ENCODE data around the gene BCL2L2. TPM values are rescaled to one million over a fixed set of nuclear protein-coding genes. Genes with fewer than 3 reads are reported as not detected.
"Not testable (repeated sequence)": the region's sequence is repeated elsewhere in the genome, so short reads cannot be mapped to it uniquely, and the experiment has no call there.

BCL2L2 gene, protein sequence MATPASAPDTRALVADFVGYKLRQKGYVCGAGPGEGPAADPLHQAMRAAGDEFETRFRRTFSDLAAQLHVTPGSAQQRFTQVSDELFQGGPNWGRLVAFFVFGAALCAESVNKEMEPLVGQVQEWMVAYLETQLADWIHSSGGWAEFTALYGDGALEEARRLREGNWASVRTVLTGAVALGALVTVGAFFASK
- polyA plus RNA-seq: 100 to 1,000 TPM in 1 of 3 donors, 10 to 100 TPM in 2; 37.9 to 122 (median 58.9) TPM

- WGBS, 3 donors: 2 to 3% (median 2%) methylated on average over 19 to 24 of the region's 24 CpGs
- H3K27ac ChIP-seq (ENCODE audit: low read depth, low read length): peak within 1 kb of the TSS; percentile 7
These were observed at the start of gene BCL2L2 for GRCh38 chr14:23306412-23307145. Gene BCL2L2, plus strand, starts transcription at chr14:23306833. Its CDS starts 935 bp downstream, at chr14:23307768.

GRCh38 chr14:23258256-23258655 is 48.4 kb upstream of the BCL2L2 start:
- 90 to 97% (median 93%) methylated on average over 5 of the region's 5 CpGs for WGBS, 3 donors
- H3K27ac ChIP-seq (ENCODE audit: low read depth, low read length): no peak overlapping the region

DNA sequence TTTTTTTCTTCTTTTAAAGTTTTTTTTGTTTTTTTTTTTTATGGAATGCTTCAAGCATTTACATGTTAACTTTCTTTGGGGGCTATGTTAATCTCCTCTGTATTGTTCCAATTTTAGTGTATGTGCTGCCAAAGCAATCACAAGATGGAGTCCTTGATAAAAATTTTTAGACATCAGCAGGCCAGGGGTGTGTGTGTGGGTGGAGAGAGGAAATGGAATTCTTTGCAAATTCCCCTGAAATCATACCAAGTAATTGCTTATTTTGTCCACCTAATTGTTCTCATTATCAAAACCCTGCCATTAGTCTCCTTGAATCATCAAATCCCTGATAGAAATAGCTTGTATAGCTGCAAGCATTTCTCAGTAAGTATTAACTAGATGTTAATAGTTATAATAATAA is 47.2 kb upstream of the BCL2L2 start:
- H3K27ac ChIP-seq (ENCODE audit: low read depth, low read length): no peak overlapping the region

DNA sequence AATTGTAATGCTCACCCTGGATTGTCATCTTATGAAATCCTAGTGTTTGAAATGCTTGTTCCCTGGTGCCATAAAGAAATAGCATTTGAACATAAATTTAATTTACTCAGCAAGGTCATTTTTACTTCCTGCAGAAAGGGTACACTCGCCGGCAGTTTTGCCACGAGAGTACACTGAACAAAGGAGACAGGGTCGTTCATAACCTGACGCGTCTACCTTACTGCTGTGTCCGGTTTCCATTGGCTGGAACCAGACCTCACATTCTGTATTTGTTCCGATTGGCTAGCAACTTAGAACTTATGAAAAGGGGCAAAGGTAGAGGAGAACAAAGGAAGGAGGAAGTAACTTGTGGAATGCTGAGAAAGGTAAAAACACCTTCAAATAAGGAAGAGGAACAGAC is 45.8 kb upstream of the BCL2L2 start:
- WGBS, 3 donors: 74 to 79% (median 77%) methylated on average over 8 of the region's 8 CpGs
- H3K27ac ChIP-seq (ENCODE audit: low read depth, low read length): not testable (repeated sequence)

- no peak overlapping the region for H3K27ac ChIP-seq (ENCODE audit: low read depth, low read length)
- WGBS, 3 donors: 85 to 93% (median 89%) methylated on average over 7 of the region's 7 CpGs
These were observed 37.4 kb upstream of the BCL2L2 start for GRCh38 chr14:23269193-23269592.

- WGBS, 3 donors: 91 to 96% (median 94%) methylated on average over 2 of the region's 2 CpGs
- no peak overlapping the region for H3K27ac ChIP-seq (ENCODE audit: low read depth, low read length)
These were observed 31.2 kb upstream of the BCL2L2 start for GRCh38 chr14:23275412-23275811.

DNA sequence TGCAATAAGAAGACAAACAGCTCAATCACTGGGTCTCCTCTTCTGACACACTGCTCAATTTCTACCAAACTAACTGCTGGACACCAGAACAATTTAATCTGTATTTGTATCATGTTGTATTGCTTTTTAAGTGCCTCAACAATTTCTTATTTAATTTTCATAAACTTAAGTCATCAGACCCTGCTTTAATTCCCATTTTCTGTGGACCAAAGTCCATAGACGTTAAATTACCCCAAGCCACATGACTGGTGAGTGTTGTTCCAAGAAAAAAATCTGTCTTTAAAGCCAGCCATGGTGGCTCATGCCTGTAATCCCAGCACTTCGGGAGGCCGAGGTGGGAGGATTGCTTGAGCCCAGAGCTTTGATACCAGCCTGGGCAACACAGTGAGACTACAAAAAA is 29.4 kb upstream of the BCL2L2 start:
- WGBS, 3 donors: 80 to 87% (median 84%) methylated on average over 3 of the region's 3 CpGs
- no peak overlapping the region for H3K27ac ChIP-seq (ENCODE audit: low read depth, low read length)

- H3K27ac ChIP-seq (ENCODE audit: low read depth, low read length): not testable (repeated sequence)
- WGBS, 3 donors: 92 to 98% (median 96%) methylated on average over 6 of the region's 6 CpGs
These were observed 28.7 kb upstream of the BCL2L2 start for GRCh38 chr14:23277928-23278327.

DNA sequence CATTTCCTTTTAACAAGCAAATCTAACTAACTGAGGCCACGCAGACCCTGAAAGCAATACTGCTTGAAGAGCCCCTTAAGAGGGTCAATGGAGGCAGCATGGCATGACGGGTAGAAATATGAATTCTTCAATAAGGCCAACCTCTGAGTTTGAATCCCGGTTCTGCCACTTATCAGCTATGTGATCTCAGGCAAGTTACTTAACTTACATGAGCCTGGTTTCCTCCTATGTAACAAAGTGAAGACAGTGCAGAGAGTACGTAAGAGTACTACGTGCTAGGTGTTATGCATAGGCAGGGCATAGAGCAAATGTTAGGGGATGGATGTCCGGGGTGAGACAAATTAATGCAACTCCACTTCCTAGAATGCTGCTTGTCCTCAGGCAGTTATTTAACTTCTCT is 25.4 kb upstream of the BCL2L2 start:
- 91 to 95% (median 94%) methylated on average over 6 of the region's 6 CpGs for WGBS, 3 donors
- no peak overlapping the region for H3K27ac ChIP-seq (ENCODE audit: low read depth, low read length)

DNA sequence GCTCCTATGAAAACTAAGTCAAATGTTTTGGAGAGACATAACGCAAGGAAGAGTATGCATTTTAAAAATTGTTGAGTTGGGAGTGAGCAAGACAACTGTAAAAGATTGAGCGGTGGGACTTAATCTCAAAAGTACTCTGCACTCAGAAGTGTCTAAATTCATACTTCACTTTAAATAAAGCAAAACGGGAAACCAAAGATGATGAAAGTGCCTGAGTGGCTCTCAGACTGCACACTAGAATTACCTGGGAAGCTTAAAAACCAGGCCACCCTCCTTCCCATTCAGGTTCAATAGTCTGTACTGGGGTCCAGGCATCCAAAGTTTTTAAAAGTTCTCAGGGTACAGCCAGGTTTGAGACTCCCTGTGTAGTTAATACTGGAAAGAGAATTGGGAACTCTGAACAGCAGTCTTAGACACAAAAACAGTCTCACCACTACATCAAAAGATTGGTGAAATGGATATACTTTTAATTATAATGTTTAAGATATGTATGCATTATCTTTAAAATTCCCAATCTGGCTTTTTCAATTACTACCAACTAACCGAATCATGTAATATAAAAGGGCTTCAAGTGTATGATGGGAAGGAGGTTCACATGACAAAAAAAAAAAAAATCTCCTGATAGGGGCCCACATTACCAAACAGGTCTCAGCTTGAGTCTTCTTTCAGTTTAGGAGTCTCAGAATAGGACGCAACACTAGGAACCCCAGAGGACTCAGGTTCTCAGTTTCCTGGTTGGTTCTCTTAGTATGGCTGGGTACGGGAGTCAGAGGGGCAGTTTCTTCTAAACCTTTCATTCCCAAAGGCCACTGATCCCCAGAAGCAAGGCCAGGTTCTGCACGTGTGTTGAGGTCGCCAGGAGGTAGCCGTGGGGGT is 21.7 kb upstream of the BCL2L2 start:
- WGBS, 3 donors: 24 to 27% (median 26%) methylated on average over 9 of the region's 9 CpGs
- H3K27ac ChIP-seq (ENCODE audit: low read depth, low read length): no peak overlapping the region

DNA sequence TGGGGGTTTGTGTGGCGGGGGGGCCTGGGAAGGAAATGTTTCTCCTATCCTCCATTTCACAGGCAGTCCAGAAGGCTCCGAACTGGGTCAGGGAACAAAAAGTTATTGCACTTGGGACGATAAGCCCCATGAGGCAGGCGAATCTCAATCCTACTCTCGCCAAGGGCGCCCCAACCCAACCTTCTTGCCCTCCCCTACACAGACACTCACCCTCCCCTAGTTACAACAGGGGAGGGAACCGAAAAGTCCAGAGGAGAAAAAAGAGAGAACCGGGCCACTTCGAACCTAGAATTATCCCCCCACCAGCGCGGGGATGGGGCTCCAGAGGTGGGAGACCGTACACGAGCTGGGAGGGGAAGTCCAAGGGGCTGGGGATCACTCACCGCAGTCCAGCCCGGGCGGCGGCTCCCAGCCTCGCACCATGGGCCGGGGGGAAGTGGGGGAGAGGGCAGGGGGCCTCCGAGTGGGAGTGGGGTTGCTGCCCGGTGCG is 21.1 kb upstream of the BCL2L2 start:
- no peak overlapping the region for H3K27ac ChIP-seq (ENCODE audit: low read depth, low read length)
- 1% methylated on average over 21 to 22 of the region's 22 CpGs for WGBS, 3 donors

DNA sequence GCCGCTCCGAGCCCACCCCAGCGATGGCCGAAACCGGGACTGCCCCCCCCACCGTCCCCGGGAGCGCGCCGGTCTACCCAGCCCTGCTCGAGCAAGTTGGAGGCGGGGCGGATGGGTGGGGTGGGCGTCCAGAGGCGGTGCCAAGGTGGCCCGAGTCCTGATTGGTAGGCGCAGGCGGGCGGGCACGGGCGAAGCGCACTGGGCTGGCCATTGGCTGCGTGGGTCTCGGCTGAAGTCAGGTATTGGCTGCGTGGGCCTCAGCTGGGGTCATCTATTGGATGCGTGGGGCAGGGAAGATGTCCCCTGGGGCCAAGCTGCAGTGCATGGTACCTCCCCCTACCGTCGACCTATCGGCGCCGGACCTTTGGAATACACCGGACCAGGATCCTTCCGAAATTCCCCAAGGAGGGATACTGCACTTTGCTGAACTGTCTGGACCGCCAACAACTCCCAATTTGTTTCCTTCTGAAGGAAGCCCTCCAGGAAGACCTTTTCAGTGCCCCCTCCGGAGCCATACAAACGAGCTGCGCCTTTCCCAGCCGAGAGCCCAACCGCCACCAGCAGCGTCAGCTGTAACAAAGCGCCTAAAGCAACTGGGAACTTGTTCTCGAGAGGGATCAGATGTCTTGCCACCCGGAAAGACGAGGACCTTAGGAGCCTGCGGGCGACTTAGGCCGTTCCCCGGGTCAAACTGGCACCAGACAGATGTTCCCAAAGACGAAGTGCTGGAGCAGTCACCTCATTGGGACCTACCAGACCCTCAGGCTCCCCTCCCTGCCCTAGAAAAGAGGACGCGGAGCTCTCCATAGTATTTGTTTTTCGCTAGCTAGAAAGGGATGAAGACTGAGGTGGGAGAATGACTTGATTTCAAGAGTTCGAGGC is 20.4 kb upstream of the BCL2L2 start, which contains the start of gene HOMEZ:
Gene HOMEZ, minus strand, starts transcription at position 113 of the 882 bp plus-strand sequence. CDS start 180 bp downstream, outside the sequence.
- 0 to 1% (median 1%) methylated on average over 47 to 53 of the region's 53 CpGs for WGBS, 3 donors
- H3K27ac ChIP-seq (ENCODE audit: low read depth, low read length): no peak within 1 kb of the TSS

GRCh38 chr14:23286902-23287479 is 19.6 kb upstream of the BCL2L2 start:
- 44 to 58% (median 49%) methylated on average over 6 of the region's 6 CpGs for WGBS, 3 donors
- H3K27ac ChIP-seq (ENCODE audit: low read depth, low read length): no peak overlapping the region

GRCh38 chr14:23294734-23295561 is 11.7 kb upstream of the BCL2L2 start:
- WGBS, 3 donors: 26 to 31% (median 27%) methylated on average over 23 to 24 of the region's 24 CpGs
- no peak overlapping the region for H3K27ac ChIP-seq (ENCODE audit: low read depth, low read length)

DNA sequence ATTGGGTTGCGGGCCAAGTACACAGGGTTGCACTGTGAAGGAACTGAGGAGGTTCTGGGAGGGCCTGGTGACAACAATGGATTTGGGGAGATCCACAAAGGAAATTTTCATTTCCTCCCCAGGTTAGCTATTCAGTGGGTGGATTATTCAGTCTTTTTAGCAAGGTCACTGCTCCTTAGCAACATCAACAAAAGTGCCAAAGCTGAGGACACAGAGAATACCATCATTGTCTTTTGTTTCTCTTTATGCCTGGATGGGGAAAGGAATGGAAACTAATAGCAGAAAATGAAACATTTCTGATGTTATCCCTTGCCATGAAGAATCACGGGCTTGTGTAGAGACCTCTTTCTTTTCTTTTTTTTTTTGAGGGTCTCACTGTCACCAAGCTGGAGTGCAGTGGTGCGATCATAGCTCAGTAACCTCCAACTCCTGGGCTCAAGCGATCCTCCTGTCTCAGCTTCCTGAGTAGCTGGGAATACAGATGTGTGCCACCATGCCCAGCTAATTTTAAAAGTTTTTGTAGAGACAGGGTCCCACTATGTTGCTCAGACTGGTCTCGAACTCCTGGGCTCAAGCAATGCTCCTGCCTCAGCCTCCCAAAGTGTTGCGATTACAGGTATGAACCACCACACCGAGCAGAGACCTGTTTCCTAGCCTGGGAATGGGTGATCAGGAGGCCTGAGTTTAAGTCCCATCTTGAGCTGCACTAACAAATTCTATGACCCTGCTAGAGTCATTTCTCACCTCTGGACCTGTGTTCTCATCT is 10.4 kb upstream of the BCL2L2 start:
- WGBS, 3 donors: 92 to 93% (median 92%) methylated on average over 7 of the region's 7 CpGs
- no peak overlapping the region for H3K27ac ChIP-seq (ENCODE audit: low read depth, low read length)

DNA sequence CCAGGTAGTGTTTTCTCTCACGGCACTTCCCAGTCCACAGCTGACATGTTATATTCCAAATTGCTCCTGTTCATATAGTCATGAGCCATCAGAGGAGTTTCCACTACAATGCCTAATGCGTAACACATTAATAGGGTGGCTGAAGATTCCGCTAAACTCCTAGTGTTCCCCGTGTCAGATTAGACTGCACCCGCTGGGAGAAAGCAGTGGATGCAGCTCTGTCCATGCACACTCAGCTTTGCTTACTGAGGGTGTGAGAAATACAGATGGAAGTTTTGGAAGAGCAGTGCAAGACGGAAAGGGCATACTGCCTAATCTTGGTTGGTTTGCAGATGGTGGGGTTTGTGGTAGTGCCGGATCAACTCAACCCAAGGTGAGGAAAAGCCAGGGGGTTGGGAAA is 9.5 kb upstream of the BCL2L2 start:
- WGBS, 3 donors: 86 to 94% (median 90%) methylated on average over 7 of the region's 7 CpGs

More for the DNA sequence above, 9.5 kb upstream of the BCL2L2 start:
- no peak overlapping the region for H3K27ac ChIP-seq (ENCODE audit: low read depth, low read length)

All from adipose tissue (tissue), 3 donors.